ENCODE data around the gene PITPNC1.

- TF ChIP-seq CTCF (IDR thresholded peaks at IDR 0.05) (no peak), ZFX (IDR thresholded peaks at IDR 0.05; ENCODE audit: borderline replicate concordance) (no peak)
Measured at GRCh38 chr17:67500677-67501300, 123.7 kb downstream of the PITPNC1 start.
